Colonic mucosa (tissue), 4 donors: ENCODE results near the gene ABHD2. TPM values are rescaled to one million over a fixed set of nuclear protein-coding genes. Genes with fewer than 3 reads are reported as not detected.

ENCODE experiments used
- DNase-seq: peaks from one replicate; pipeline ENCODE4 v3.0.0-alpha.2; 2020
- H3K27ac ChIP-seq: fragments of 200-600 bp; one replicate; pipeline ENCODE4 v1.8.0; 2021
- H3K27me3 ChIP-seq: fragments of 200-600 bp; one replicate; pipeline ENCODE4 v1.8.0; 2021
- H3K36me3 ChIP-seq: fragments of 200-600 bp; one replicate; pipeline ENCODE4 v1.8.0; 2021
- H3K4me1 ChIP-seq: fragments of 200-600 bp; one replicate; pipeline ENCODE4 v1.8.0; 2021; ENCODE audit warnings: mild to moderate bottlenecking
- H3K4me3 ChIP-seq: fragments of 200-600 bp; one replicate; pipeline ENCODE4 v1.8.0; 2021
- H3K9ac ChIP-seq, 2 donors: one replicate each; pipeline ENCODE4 v1.7.0; 2013; ENCODE audit warnings: control low read depth in 2 of 2, low read depth in 2 of 2, low read length in 2 of 2
- H3K9me3 ChIP-seq: fragments of 200-600 bp; one replicate; pipeline ENCODE4 v1.8.0; 2021
- intact Hi-C: fragments of 100-400 bp; cut with DNase I; formaldehyde crosslinking; loops from one replicate; pipeline ENCODE4 v1.14.1; 2022
- total RNA-seq, 2 donors: library from RNA; stranded (reverse); fragmentation: NEBNext Ultra II Directional in 1 of 2; extraction: Animal tissue kit (Norgen Biotek cat#: 25700) in 1 of 2; gene quantifications; one replicate each; pipeline ENCODE4 v1.2.1, GENCODE V29; 2021
- TF ChIP-seq, protein P1 (sequence below): fragments of 200-600 bp; IDR thresholded peaks from one replicate; pipeline ENCODE4 v1.8.0; 2022; ENCODE audit warnings: antibody characterized with exemption, mild to moderate bottlenecking
- donor health status: healthy.
- donor health status: DM: no; HTN: no; CAD: no.
- donor health status: DM: no; HTN: no; CAD: no.

Gene ABHD2
- total RNA-seq, 2 donors from 2014 or later, result 71.5 to 86.7 TPM

DNA sequence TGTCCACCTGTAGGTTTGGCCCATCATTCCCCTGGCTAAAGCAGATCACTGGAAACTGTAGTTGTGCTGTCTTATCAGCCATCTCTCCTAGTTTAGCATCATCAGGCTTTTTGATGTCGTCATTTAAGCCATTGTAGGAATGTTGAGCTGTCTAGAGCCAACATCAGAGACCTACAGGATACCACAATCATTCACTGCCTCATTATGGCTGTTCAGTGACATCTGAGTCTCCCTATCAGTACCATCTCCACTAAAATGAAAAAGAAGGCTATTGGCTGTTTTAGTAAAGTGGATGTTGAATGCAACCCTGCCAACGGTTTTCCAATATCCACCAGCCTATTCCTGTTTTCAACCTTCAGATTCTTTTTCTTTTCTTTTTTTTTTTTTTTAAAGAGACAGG, 103.9 kb downstream of the ABHD2 start:
- H3K4me1 ChIP-seq, result peaks cover 4% of the 10 kb centered on the region
- no peak overlapping the region for H3K4me3 ChIP-seq
- no peak for DNase-seq
- intact Hi-C loops, result no loop called here
- H3K36me3 ChIP-seq, result no peaks in the 10 kb centered on the region
- H3K9me3 ChIP-seq, result no peaks in the 10 kb centered on the region
- no peak overlapping the region for H3K9ac ChIP-seq
- H3K27ac ChIP-seq, result no peak overlapping the region
- H3K27me3 ChIP-seq, result no peaks in the 10 kb centered on the region
- TF ChIP-seq, protein P1, sequence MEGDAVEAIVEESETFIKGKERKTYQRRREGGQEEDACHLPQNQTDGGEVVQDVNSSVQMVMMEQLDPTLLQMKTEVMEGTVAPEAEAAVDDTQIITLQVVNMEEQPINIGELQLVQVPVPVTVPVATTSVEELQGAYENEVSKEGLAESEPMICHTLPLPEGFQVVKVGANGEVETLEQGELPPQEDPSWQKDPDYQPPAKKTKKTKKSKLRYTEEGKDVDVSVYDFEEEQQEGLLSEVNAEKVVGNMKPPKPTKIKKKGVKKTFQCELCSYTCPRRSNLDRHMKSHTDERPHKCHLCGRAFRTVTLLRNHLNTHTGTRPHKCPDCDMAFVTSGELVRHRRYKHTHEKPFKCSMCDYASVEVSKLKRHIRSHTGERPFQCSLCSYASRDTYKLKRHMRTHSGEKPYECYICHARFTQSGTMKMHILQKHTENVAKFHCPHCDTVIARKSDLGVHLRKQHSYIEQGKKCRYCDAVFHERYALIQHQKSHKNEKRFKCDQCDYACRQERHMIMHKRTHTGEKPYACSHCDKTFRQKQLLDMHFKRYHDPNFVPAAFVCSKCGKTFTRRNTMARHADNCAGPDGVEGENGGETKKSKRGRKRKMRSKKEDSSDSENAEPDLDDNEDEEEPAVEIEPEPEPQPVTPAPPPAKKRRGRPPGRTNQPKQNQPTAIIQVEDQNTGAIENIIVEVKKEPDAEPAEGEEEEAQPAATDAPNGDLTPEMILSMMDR, result no peak

DNA sequence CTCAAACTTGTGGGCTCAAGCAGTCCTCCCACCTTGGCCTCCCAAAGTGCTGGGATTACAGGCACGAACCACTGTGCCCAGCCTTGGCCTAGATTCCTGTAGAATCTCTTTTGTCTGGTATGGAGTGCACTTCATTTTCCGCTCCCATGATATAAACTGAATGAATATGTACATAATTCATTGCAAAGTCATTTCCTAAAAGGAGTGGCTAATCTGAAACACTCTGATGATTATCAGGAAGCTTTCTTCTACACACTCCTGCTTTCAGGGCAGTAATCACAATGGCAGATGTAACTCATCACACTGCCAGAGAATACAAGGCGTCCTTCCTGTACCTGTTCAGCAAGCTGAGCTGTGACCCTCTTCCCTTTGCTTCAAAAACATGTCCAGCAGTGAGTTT, 104.5 kb downstream of the ABHD2 start:
- H3K9me3 ChIP-seq, result no peaks in the 10 kb centered on the region
- no peaks in the 10 kb centered on the region for H3K36me3 ChIP-seq
- H3K4me1 ChIP-seq, result peaks cover 8% of the 10 kb centered on the region
- no peak overlapping the region for H3K4me3 ChIP-seq
- no peak overlapping the region for H3K9ac ChIP-seq
- H3K27ac ChIP-seq, result no peak overlapping the region
- intact Hi-C loops, result no loop called here
- TF ChIP-seq, protein P1, result no peak
- no peak for DNase-seq
- no peaks in the 10 kb centered on the region for H3K27me3 ChIP-seq

DNA sequence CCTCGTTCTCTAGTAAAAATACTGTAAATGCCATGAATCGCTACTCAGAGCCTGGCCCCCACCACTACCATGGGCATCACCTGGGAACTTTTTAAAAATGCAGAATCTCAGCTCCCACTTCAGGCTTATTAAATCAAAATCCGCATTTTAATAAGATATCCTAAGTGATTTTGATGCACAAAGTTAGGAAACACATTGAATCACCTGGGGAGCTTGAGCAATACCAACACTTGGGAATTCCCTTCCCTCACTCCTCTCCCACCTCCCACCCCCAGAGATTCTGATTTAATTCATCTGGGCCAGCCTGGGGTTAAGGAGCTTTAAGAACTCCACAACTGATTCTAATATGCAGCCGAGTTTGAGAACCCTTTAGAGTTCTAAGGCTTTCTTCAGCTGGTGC, 106.4 kb downstream of the ABHD2 start:
- DNase-seq, result no peak
- H3K9me3 ChIP-seq, result no peaks in the 10 kb centered on the region
- no peaks in the 10 kb centered on the region for H3K27me3 ChIP-seq
- H3K4me3 ChIP-seq, result no peak overlapping the region
- TF ChIP-seq, protein P1, result no peak
- intact Hi-C loops, result no loop called here
- peaks cover 8% of the 10 kb centered on the region for H3K4me1 ChIP-seq
- no peaks in the 10 kb centered on the region for H3K36me3 ChIP-seq
- no peak overlapping the region for H3K27ac ChIP-seq
- H3K9ac ChIP-seq, result no peak overlapping the region

DNA sequence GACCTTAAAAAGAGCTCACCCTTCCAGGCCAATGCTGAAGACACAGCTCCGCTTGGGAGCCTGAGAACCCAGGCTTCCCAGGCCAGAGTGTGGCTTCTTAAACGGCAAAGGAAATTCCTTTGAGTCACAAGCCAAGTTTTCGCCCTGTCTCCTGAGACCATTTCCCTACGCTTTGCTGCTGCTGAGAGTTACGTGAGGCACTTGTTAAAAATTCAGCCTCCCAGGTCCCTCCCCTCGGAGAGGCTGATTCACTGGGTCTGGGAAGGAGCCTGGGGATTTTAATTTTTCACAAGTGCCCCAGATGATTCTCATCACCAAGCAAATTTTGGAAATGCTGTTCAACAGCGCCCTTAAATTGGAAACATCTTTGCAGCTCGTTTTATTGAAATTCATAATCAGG, 107.6 kb downstream of the ABHD2 start:
- H3K4me1 ChIP-seq, result peaks cover 8% of the 10 kb centered on the region
- no peak overlapping the region for H3K4me3 ChIP-seq
- no peaks in the 10 kb centered on the region for H3K36me3 ChIP-seq
- no peaks in the 10 kb centered on the region for H3K9me3 ChIP-seq
- no peaks in the 10 kb centered on the region for H3K27me3 ChIP-seq
- TF ChIP-seq, protein P1, result no peak
- H3K27ac ChIP-seq, result no peak overlapping the region
- DNase-seq, result no peak
- H3K9ac ChIP-seq, result no peak overlapping the region
- intact Hi-C loops, result no loop called here

DNA sequence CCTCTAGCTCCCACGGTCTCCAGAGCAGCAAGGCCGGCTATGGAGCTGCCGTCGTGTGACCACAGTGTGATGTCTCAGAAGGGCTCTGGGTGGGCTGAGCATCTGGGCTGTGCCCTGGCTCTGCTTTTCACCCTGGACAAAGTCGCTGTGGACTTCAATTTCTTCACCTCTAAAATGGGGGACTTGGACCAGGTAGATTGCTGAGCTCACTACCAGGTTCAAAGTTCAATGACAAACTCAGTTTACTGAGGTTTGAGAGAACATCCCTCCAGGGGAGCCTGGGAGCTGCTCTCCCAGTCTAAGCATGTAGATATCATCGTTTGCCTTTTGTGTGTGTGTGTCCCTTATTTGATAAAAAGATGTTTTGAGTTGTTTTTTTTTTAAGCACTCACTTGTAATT, 108.0 kb downstream of the ABHD2 start:
- intact Hi-C loops, result no loop called here
- Histone ChIP-seq H3K4me1 (peaks cover 8% of the 10 kb centered on the region), H3K9ac (no peak overlapping the region), H3K9me3 (no peaks in the 10 kb centered on the region), H3K27me3 (no peaks in the 10 kb centered on the region), H3K27ac (no peak overlapping the region), H3K36me3 (no peaks in the 10 kb centered on the region), H3K4me3 (no peak overlapping the region)
- TF ChIP-seq, protein P1, result no peak
- no peak for DNase-seq

DNA sequence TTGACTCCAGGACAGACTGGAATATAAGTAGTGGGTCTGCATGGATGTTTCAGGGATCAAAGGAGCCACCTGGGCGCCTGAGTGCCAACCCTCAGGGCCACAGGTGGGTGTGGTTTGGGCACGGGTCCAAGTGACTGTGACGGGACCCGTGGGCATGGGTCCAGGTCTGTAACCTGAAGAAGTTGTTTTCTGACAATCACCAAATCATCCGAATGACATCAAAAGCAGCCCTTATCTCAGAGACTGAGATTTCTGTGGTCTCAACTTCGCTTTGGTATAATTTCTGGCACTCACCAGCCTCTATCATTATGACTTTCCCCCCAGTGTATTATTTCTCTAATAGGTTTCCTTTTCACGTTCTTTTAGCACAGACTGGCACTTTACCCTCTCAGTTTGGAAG, 108.7 kb downstream of the ABHD2 start:
- H3K4me3 ChIP-seq, result no peak overlapping the region
- H3K9ac ChIP-seq, result no peak overlapping the region
- H3K36me3 ChIP-seq, result no peaks in the 10 kb centered on the region
- H3K27ac ChIP-seq, result no peak overlapping the region
- TF ChIP-seq, protein P1, result no peak
- DNase-seq, result peak; percentile 59
- H3K27me3 ChIP-seq, result no peaks in the 10 kb centered on the region
- peaks cover 8% of the 10 kb centered on the region for H3K4me1 ChIP-seq
- intact Hi-C loops, result no loop called here
- no peaks in the 10 kb centered on the region for H3K9me3 ChIP-seq
